ENCODE data around the gene ASXL2. TPM values are rescaled to one million over a fixed set of nuclear protein-coding genes. Genes with fewer than 3 reads are reported as not detected.

Gene ASXL2
- total RNA-seq, 2 donors from 2014 or later: 28.6 to 32.7 TPM

GRCh38 chr2:25809646-25810045 lies 68.6 kb downstream of the ASXL2 start:
- TF ChIP-seq CTCF (IDR thresholded peaks at IDR 0.05): no peak
- Histone ChIP-seq H3K9ac (ENCODE audit: low read depth in 2 of 2, low read length in 2 of 2) (no peak overlapping the region), H3K27ac (no peak overlapping the region), H3K27me3 (no peaks in the 10 kb centered on the region), H3K36me3 (no peaks in the 10 kb centered on the region), H3K9me3 (no peaks in the 10 kb centered on the region), H3K4me1 (no peaks in the 10 kb centered on the region), H3K4me3 (no peak overlapping the region)
- intact Hi-C loops (cut with DNase I): no loop called here
- no peak for DNase-seq

GRCh38 chr2:25808006-25808383 lies 70.3 kb downstream of the ASXL2 start:
- H3K9ac ChIP-seq (ENCODE audit: low read depth in 2 of 2, low read length in 2 of 2): no peak overlapping the region
- TF ChIP-seq CTCF (IDR thresholded peaks at IDR 0.05): no peak
- H3K4me1 ChIP-seq: no peaks in the 10 kb centered on the region
- DNase-seq: no peak
- H3K9me3 ChIP-seq: no peaks in the 10 kb centered on the region
- H3K27ac ChIP-seq: no peak overlapping the region
- H3K4me3 ChIP-seq: no peak overlapping the region
- H3K36me3 ChIP-seq: no peaks in the 10 kb centered on the region
- intact Hi-C loops (cut with DNase I): no loop called here
- H3K27me3 ChIP-seq: no peaks in the 10 kb centered on the region

GRCh38 chr2:25806941-25807340 lies 71.3 kb downstream of the ASXL2 start:
- TF ChIP-seq CTCF (IDR thresholded peaks at IDR 0.05): no peak
- intact Hi-C loops (cut with DNase I): no loop called here

GRCh38 chr2:25805987-25806386 lies 72.3 kb downstream of the ASXL2 start:
- no peak for DNase-seq
- no peak overlapping the region for H3K4me3 ChIP-seq
- H3K9ac ChIP-seq (ENCODE audit: low read depth in 2 of 2, low read length in 2 of 2): no peak overlapping the region
- TF ChIP-seq CTCF (IDR thresholded peaks at IDR 0.05): no peak
- H3K4me1 ChIP-seq: no peaks in the 10 kb centered on the region
- H3K27ac ChIP-seq: no peak overlapping the region
- H3K36me3 ChIP-seq: no peaks in the 10 kb centered on the region
- no peaks in the 10 kb centered on the region for H3K27me3 ChIP-seq
- intact Hi-C loops (cut with DNase I): no loop called here
- H3K9me3 ChIP-seq: no peaks in the 10 kb centered on the region

More at GRCh38 chr2:25806941-25807340, 71.3 kb downstream of the ASXL2 start:
- H3K9ac ChIP-seq (ENCODE audit: low read depth in 2 of 2, low read length in 2 of 2): no peak overlapping the region
- H3K27ac ChIP-seq: no peak overlapping the region
- no peak for DNase-seq
- H3K9me3 ChIP-seq: no peaks in the 10 kb centered on the region
- H3K36me3 ChIP-seq: no peaks in the 10 kb centered on the region
- no peaks in the 10 kb centered on the region for H3K4me1 ChIP-seq
- H3K4me3 ChIP-seq: no peak overlapping the region
- no peaks in the 10 kb centered on the region for H3K27me3 ChIP-seq

GRCh38 chr2:25804338-25804737 lies 73.9 kb downstream of the ASXL2 start:
- DNase-seq: no peak
- intact Hi-C loops (cut with DNase I): no loop called here

More at GRCh38 chr2:25804338-25804737, 73.9 kb downstream of the ASXL2 start:
- Histone ChIP-seq H3K27me3 (no peaks in the 10 kb centered on the region), H3K4me1 (no peaks in the 10 kb centered on the region), H3K9ac (ENCODE audit: low read depth in 2 of 2, low read length in 2 of 2) (no peak overlapping the region), H3K4me3 (no peak overlapping the region), H3K36me3 (no peaks in the 10 kb centered on the region), H3K9me3 (no peaks in the 10 kb centered on the region), H3K27ac (no peak overlapping the region)
- TF ChIP-seq CTCF (IDR thresholded peaks at IDR 0.05): no peak

Measured in colonic mucosa (tissue), 4 donors.